ENCODE results near the gene PLEKHA8.

PLEKHA8 gene

DNA sequence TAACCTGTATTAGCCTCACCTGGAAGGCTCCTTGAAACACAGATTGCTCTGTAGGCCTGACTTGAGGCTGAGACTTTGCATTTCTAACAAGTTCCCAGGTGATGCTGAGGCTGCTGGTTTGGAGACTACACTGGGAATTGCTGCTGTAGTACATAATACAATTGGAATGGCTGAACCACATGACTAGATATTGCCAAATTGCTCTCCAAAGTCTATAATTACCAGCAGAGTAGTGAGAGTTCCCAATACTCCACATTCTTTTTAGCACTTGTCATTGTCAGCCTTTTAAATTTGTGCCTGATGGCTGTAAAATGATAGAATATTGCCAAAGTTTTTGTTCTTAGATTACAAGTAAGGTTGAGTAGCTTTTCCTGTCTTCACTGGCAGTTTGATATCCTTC lies 39.9 kb downstream of the PLEKHA8 start:
- Mint-ChIP-seq H3K9me3 (ENCODE audit: low read depth) (no peaks in the 10 kb centered on the region), H3K27ac (no peak overlapping the region), H3K4me1 (ENCODE audit: low read depth) (no peaks in the 10 kb centered on the region), H3K36me3 (peaks cover 12% of the 10 kb centered on the region), H3K27me3 (no peaks in the 10 kb centered on the region), H3K4me3 (no peak overlapping the region)

- Mint-ChIP-seq H3K27ac (no peak overlapping the region), H3K4me3 (no peak overlapping the region), H3K36me3 (peaks cover 12% of the 10 kb centered on the region), H3K9me3 (ENCODE audit: low read depth) (no peaks in the 10 kb centered on the region), H3K4me1 (ENCODE audit: low read depth) (no peaks in the 10 kb centered on the region), H3K27me3 (no peaks in the 10 kb centered on the region)
Measured at GRCh38 chr7:30069096-30069867, 41.1 kb downstream of the PLEKHA8 start.

DNA sequence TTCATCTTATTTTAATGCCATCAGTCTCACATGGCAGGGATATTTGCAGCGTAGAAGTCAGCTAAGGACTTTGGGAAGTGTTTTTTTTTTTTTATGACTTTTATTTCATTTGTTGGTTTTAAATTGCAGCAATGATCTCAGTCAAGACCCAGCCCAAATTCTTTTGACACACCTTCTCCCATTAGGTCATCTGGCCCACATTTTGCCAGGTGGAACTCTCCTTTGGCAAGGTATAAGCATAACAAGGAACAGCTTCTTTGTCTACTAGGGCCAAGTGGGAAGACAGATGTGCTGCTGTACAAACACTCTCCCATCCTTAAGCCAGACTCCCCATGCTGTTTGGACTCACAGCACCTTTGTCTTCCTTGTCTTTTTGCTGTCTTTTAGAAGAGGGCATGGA lies 41.8 kb downstream of the PLEKHA8 start:
- Mint-ChIP-seq H3K36me3 (peaks cover 12% of the 10 kb centered on the region), H3K27ac (no peak overlapping the region), H3K4me1 (ENCODE audit: low read depth) (no peaks in the 10 kb centered on the region), H3K4me3 (no peak overlapping the region), H3K9me3 (ENCODE audit: low read depth) (no peaks in the 10 kb centered on the region), H3K27me3 (no peaks in the 10 kb centered on the region)

GRCh38 chr7:30072735-30073134 lies 44.5 kb downstream of the PLEKHA8 start:
- Mint-ChIP-seq H3K9me3 (ENCODE audit: low read depth) (no peaks in the 10 kb centered on the region), H3K27ac (no peak overlapping the region), H3K4me1 (ENCODE audit: low read depth) (no peaks in the 10 kb centered on the region), H3K36me3 (peaks cover 16% of the 10 kb centered on the region), H3K4me3 (no peak overlapping the region), H3K27me3 (no peaks in the 10 kb centered on the region)

DNA sequence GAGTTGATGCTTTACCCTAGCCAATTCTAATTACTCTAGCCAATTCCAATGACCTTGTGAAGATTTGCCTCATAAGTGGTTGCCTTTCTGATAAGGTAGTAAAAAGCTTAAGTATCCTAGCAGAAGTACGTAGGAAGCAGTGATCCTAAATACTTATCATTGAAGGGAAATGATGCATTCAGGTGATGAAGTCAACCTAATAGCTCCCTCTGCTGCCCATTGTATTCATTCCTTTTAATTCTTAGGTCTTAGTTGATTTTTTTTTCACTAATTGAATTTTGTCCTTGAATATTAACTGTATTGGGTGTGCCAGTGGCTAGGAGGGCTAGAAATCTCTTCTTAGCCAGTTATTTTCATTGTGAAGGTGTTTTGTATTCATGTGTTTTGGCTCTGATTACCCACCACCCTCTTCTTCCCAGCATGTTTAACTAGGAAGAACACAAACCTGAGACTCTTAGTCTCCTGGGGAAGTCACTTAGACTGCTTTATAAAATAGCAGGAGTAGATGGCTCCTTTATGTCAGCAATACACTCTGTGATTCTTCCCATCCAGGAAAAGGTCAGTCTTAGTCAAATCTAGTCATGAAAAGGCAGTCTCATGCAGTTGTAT lies 46.3 kb downstream of the PLEKHA8 start:
- peaks cover 24% of the 10 kb centered on the region for H3K36me3 Mint-ChIP-seq
- no peak overlapping the region for H3K27ac Mint-ChIP-seq
- H3K4me1 Mint-ChIP-seq (ENCODE audit: low read depth): no peaks in the 10 kb centered on the region
- H3K9me3 Mint-ChIP-seq (ENCODE audit: low read depth): no peaks in the 10 kb centered on the region
- H3K4me3 Mint-ChIP-seq: no peak overlapping the region
- H3K27me3 Mint-ChIP-seq: no peaks in the 10 kb centered on the region

GRCh38 chr7:30076411-30076810 lies 48.2 kb downstream of the PLEKHA8 start:
- Mint-ChIP-seq H3K9me3 (ENCODE audit: low read depth) (no peaks in the 10 kb centered on the region), H3K27ac (no peak overlapping the region), H3K27me3 (no peaks in the 10 kb centered on the region), H3K4me1 (ENCODE audit: low read depth) (no peaks in the 10 kb centered on the region), H3K36me3 (peaks cover 18% of the 10 kb centered on the region), H3K4me3 (no peak overlapping the region)

GRCh38 chr7:30078280-30078679 lies 50.1 kb downstream of the PLEKHA8 start:
- peaks cover 16% of the 10 kb centered on the region for H3K36me3 Mint-ChIP-seq
- H3K9me3 Mint-ChIP-seq (ENCODE audit: low read depth): no peaks in the 10 kb centered on the region
- no peak overlapping the region for H3K4me3 Mint-ChIP-seq
- H3K27me3 Mint-ChIP-seq: no peaks in the 10 kb centered on the region
- no peak overlapping the region for H3K27ac Mint-ChIP-seq
- H3K4me1 Mint-ChIP-seq (ENCODE audit: low read depth): no peaks in the 10 kb centered on the region

- Mint-ChIP-seq H3K27ac (no peak overlapping the region), H3K9me3 (ENCODE audit: low read depth) (no peaks in the 10 kb centered on the region), H3K4me3 (no peak overlapping the region), H3K4me1 (ENCODE audit: low read depth) (no peaks in the 10 kb centered on the region), H3K27me3 (no peaks in the 10 kb centered on the region), H3K36me3 (peaks cover 16% of the 10 kb centered on the region)
Measured at GRCh38 chr7:30079880-30080279, 51.7 kb downstream of the PLEKHA8 start.

GRCh38 chr7:30080818-30081217 lies 52.6 kb downstream of the PLEKHA8 start:
- Mint-ChIP-seq H3K27me3 (no peaks in the 10 kb centered on the region), H3K9me3 (ENCODE audit: low read depth) (no peaks in the 10 kb centered on the region), H3K36me3 (peaks cover 14% of the 10 kb centered on the region), H3K4me3 (no peak overlapping the region), H3K27ac (no peak overlapping the region), H3K4me1 (ENCODE audit: low read depth) (no peaks in the 10 kb centered on the region)

DNA sequence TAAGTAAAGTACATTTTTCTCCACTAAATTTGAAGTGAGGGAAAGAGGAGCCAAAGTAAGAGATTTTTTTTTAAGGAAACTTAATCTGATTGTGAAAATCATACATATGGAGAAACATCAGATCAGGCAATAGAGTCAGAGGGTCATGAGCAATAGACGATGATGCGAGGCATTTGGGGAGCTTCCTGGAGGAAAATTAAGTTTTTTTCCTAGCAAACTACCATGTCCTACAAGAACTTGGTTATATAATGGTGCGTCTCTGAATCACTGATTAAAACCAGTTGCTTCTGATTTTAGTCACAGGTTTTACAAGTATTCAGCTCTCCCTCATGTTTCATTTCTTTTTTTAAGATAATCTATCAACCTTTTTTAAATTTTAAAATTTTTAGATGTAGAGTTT lies 54.5 kb downstream of the PLEKHA8 start:
- Mint-ChIP-seq H3K4me3 (no peak overlapping the region), H3K9me3 (ENCODE audit: low read depth) (no peaks in the 10 kb centered on the region), H3K4me1 (ENCODE audit: low read depth) (no peaks in the 10 kb centered on the region), H3K27ac (no peak overlapping the region), H3K36me3 (peaks cover 11% of the 10 kb centered on the region), H3K27me3 (no peaks in the 10 kb centered on the region)

DNA sequence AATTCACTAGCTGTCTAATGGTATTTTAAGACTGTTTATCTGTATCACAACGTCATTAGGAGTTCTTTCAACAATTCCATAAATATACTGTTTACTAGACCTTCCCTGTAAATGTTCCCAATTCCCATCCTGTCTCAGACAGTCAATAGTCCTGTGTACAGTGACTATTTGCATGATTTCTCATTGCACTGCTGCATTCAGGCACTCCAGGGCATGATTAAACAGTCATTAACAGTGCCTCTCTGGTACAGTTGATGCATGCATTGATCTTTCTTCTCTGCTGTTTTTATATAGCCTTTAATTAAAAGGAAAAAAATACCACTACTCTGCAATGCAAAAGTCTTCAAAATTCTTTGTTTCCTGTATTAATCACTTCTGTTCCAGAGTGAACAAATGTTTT lies 55.1 kb downstream of the PLEKHA8 start:
- Mint-ChIP-seq H3K4me3 (no peak overlapping the region), H3K27ac (no peak overlapping the region), H3K9me3 (ENCODE audit: low read depth) (no peaks in the 10 kb centered on the region), H3K27me3 (no peaks in the 10 kb centered on the region), H3K4me1 (ENCODE audit: low read depth) (no peaks in the 10 kb centered on the region), H3K36me3 (peaks cover 6% of the 10 kb centered on the region)

- Mint-ChIP-seq H3K9me3 (ENCODE audit: low read depth) (no peaks in the 10 kb centered on the region), H3K27me3 (no peaks in the 10 kb centered on the region), H3K36me3 (peaks cover 2% of the 10 kb centered on the region), H3K4me1 (ENCODE audit: low read depth) (no peaks in the 10 kb centered on the region), H3K4me3 (no peak overlapping the region), H3K27ac (no peak overlapping the region)
Measured at GRCh38 chr7:30084212-30084611, 56.0 kb downstream of the PLEKHA8 start.

GRCh38 chr7:30086529-30086928 lies 58.3 kb downstream of the PLEKHA8 start:
- Mint-ChIP-seq H3K4me1 (ENCODE audit: low read depth) (no peaks in the 10 kb centered on the region), H3K9me3 (ENCODE audit: low read depth) (no peaks in the 10 kb centered on the region), H3K4me3 (no peak overlapping the region), H3K36me3 (no peaks in the 10 kb centered on the region), H3K27ac (no peak overlapping the region), H3K27me3 (no peaks in the 10 kb centered on the region)

GRCh38 chr7:30087371-30087770 lies 59.2 kb downstream of the PLEKHA8 start:
- no peaks in the 10 kb centered on the region for H3K27me3 Mint-ChIP-seq
- H3K4me1 Mint-ChIP-seq (ENCODE audit: low read depth): no peaks in the 10 kb centered on the region
- no peaks in the 10 kb centered on the region for H3K9me3 Mint-ChIP-seq (ENCODE audit: low read depth)
- no peaks in the 10 kb centered on the region for H3K36me3 Mint-ChIP-seq
- no peak overlapping the region for H3K27ac Mint-ChIP-seq
- no peak overlapping the region for H3K4me3 Mint-ChIP-seq

- Mint-ChIP-seq H3K4me3 (no peak overlapping the region), H3K36me3 (no peaks in the 10 kb centered on the region), H3K27me3 (no peaks in the 10 kb centered on the region)
Measured at GRCh38 chr7:30088362-30088761, 60.1 kb downstream of the PLEKHA8 start.

GRCh38 chr7:30090111-30090510 lies 61.9 kb downstream of the PLEKHA8 start:
- Mint-ChIP-seq H3K4me1 (ENCODE audit: low read depth) (no peaks in the 10 kb centered on the region), H3K9me3 (ENCODE audit: low read depth) (no peaks in the 10 kb centered on the region), H3K4me3 (no peak overlapping the region), H3K27me3 (no peaks in the 10 kb centered on the region), H3K36me3 (peaks cover 3% of the 10 kb centered on the region), H3K27ac (no peak overlapping the region)

More at GRCh38 chr7:30088362-30088761, 60.1 kb downstream of the PLEKHA8 start:
- H3K9me3 Mint-ChIP-seq (ENCODE audit: low read depth): no peaks in the 10 kb centered on the region
- H3K4me1 Mint-ChIP-seq (ENCODE audit: low read depth): no peaks in the 10 kb centered on the region
- H3K27ac Mint-ChIP-seq: no peak overlapping the region

Measured in activated naive CD8-positive, alpha-beta T cell (primary cell).